HPDE6-E6E7 (cell line): ENCODE measurements around the gene GAD2.
"Not testable (repeated sequence)": the region's sequence is repeated elsewhere in the genome, so short reads cannot be mapped to it uniquely, and the experiment has no call there.

ENCODE experiments used
- DNase-seq: peaks from one replicate; pipeline ENCODE4 v3.0.0; 2011; ENCODE audit warnings: missing footprints; ENCODE audit errors: extremely low spot score

Gene GAD2

GRCh38 chr10:26314265-26315013 is 97.9 kb downstream of the GAD2 start:
- no peak for DNase-seq

GRCh38 chr10:26318672-26319071 is 102.1 kb downstream of the GAD2 start:
- DNase-seq: no peak

GRCh38 chr10:26323219-26323618 is 106.6 kb downstream of the GAD2 start:
- DNase-seq: no peak

GRCh38 chr10:26326851-26327250 is 110.3 kb downstream of the GAD2 start:
- no peak for DNase-seq

GRCh38 chr10:26327811-26328210 is 111.2 kb downstream of the GAD2 start:
- no peak for DNase-seq

- DNase-seq: no peak
These were observed 114.8 kb downstream of the GAD2 start for GRCh38 chr10:26331371-26331770.

- no peak for DNase-seq
These were observed 117.8 kb downstream of the GAD2 start for GRCh38 chr10:26334232-26334931.

- no peak for DNase-seq
These were observed 118.5 kb downstream of the GAD2 start for GRCh38 chr10:26334932-26335573.

GRCh38 chr10:26335574-26336093 is 119.1 kb downstream of the GAD2 start:
- DNase-seq: no peak

GRCh38 chr10:26336979-26337378 is 120.4 kb downstream of the GAD2 start:
- DNase-seq: no peak

GRCh38 chr10:26341701-26342100 is 125.1 kb downstream of the GAD2 start:
- DNase-seq: no peak

- DNase-seq: not testable (repeated sequence)
These were observed 132.3 kb downstream of the GAD2 start for GRCh38 chr10:26348821-26349417.
